Measurements from ENCODE around the gene CLIP2.
"Not testable (repeated sequence)": the region's sequence is repeated elsewhere in the genome, so short reads cannot be mapped to it uniquely, and the experiment has no call there.

CLIP2 gene

GRCh38 chr7:74371381-74372341, 82.5 kb downstream of the CLIP2 start:
- peak; percentile 90 for DNase-seq (ENCODE audit: low spot score)

GRCh38 chr7:74372511-74373111, 83.4 kb downstream of the CLIP2 start:
- peak; percentile 82 for DNase-seq (ENCODE audit: low spot score)

GRCh38 chr7:74373536-74373935, 84.3 kb downstream of the CLIP2 start:
- DNase-seq (ENCODE audit: low spot score): no peak

DNA sequence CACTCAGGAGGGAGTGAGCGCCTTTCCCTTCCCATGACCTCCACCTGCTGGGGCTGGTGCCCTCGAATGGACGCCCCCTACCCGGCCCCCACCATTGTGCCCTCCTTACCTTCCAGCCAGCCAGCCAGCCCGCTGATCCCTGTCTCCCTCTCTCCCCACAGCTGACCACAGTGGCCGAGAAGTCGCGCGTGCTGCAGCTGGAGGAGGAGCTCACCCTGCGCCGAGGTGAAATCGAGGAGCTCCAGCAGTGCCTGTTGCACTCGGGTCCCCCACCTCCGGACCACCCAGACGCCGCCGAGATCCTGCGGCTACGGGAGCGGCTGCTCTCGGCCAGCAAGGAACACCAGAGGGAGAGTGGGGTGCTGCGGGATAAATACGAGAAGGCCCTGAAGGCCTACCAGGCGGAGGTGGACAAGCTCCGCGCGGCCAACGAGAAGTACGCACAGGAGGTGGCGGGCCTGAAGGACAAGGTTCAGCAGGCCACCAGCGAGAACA, 86.6 kb downstream of the CLIP2 start:
- no peak for DNase-seq (ENCODE audit: low spot score)

GRCh38 chr7:74376256-74377036, 87.2 kb downstream of the CLIP2 start:
- no peak for DNase-seq (ENCODE audit: low spot score)

- DNase-seq (ENCODE audit: low spot score): peak; percentile 90
Measured at GRCh38 chr7:74379938-74380337, 90.7 kb downstream of the CLIP2 start.

- peak; percentile 29 for DNase-seq (ENCODE audit: low spot score)
Measured at GRCh38 chr7:74380720-74381119, 91.5 kb downstream of the CLIP2 start.

GRCh38 chr7:74384086-74384485, 94.9 kb downstream of the CLIP2 start:
- DNase-seq (ENCODE audit: low spot score): not testable (repeated sequence)

DNA sequence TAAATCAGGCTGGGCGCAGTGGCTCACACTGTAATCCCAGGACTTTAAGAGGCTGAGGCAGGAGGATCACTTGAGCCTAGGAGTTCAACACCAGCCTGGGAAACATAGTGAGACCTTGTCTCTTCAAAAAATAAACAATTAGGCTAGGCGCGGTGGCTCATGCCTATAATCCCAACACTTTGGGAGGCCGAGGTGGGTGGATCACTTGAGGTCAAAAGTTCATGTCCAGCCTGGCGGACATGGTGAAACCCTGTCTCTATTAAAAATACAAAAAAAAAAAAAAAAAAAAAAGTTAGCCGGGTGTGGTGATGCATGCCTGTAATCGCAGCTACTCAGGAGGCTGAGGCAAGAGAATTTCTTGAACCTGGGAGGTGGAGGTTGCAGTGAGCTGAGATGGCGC, 95.6 kb downstream of the CLIP2 start:
- not testable (repeated sequence) for DNase-seq (ENCODE audit: low spot score)

- no peak for DNase-seq (ENCODE audit: low spot score)
Measured at GRCh38 chr7:74387606-74388005, 98.4 kb downstream of the CLIP2 start.

DNA sequence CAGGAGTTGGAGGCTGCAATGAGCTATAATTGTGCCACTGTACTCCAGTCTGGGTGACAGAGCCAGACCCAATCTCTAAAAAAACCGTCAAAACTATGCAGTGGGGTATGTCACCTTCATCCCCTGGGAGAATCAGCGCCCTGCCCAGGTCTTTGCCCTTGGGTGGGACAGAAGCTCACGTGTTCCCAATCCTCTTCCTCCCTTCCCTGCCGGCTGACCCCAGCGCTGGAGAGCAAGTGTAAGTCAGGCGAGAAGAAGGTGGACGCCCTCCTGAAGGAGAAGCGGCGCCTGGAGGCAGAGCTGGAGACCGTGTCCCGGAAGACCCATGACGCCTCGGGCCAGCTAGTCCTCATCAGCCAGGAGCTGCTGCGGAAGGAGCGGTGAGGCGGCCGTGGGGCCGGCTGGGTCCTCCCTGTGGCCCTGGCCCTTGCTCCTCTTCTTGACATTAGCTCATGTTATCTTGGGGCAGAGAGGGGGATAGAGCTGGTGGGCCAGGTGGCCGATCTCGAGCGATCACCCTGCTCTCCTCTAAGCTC, 99.7 kb downstream of the CLIP2 start:
- DNase-seq (ENCODE audit: low spot score): no peak

- peak; percentile 67 for DNase-seq (ENCODE audit: low spot score)
Measured at GRCh38 chr7:74393722-74394121, 104.5 kb downstream of the CLIP2 start.

DNA sequence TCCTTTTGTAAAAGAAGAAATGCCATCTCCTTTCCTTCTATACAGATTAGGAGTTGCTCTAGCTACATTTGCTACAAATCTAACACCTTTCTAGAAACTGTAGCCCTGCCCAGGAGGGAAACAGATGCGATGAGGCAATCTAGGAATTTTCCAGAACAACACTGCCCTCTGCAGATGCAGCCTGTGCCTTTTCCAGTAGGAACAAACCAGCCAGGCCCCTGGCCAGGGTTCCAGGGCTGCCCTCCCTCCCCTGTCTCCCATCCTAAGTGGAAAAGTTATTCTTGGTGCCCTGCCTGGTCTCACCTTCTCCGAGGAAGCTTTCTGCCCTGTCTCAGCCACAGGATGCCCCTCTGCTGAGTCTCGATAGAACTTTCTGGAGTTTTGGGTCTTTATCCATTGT, 105.4 kb downstream of the CLIP2 start:
- DNase-seq (ENCODE audit: low spot score): not testable (repeated sequence)

DNA sequence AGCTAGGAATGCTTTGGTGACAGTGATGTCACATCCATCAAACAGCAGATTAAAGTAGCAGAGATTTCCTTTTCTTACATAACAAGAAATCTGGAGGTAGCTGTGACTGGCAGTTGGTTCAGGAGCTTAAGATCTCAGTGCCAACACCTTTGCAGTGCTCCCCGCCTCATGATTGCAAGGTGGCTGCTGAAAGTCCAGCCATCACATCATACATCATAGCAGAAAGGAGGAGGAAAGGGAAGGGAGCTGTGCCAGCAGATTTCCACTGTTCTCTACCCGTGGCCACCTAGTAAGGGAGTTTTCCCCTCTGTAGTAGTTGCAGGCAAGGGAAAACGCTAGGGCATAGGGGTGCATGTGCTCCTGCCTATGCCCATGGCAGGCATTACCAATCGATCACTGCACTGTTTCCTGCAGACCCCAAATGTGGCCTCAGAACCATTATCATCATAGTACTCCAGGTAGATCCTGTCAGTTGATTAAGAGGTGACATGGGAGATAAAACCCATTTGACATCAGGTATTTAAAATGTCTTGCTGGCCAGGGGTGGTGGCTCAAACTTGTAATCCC, 106.6 kb downstream of the CLIP2 start:
- DNase-seq (ENCODE audit: low spot score): no peak

DNA sequence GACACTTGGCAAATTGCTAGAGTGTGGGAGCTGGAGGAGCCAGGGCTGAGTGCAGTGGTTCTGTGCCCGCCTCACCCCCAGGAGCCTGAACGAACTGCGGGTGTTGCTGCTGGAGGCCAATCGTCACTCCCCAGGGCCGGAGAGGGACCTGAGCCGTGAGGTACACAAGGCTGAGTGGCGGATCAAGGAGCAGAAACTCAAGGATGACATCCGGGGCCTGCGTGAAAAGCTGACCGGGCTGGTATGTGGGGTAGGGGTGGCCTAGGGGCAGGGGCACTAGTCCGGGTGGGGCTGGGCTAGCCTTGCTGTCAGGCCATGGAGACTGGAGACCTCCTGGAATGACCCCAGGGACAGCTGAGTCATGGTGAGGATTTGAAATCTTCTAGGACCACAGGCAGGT, 107.8 kb downstream of the CLIP2 start:
- DNase-seq (ENCODE audit: low spot score): no peak

DNA sequence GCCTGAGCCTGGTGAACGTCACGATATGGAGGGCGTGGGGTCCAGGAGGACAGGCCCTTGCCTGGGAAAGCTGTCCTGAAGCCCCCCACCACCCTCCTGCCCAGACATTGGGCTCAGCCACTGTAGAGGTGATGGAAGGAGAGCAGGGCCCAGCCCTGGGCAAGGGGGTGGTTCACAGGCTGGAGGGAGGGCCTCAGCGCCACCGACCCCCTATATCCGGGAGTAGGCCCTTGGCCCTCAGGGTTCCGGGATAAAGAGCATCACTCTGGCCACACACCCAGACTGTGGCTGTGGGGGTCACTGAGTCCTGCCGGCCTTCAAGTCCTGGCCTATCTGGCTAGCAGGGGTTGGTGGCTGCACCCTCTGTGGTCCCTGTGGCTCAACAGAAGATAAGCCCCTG, 109.2 kb downstream of the CLIP2 start:
- DNase-seq (ENCODE audit: low spot score): no peak

- DNase-seq (ENCODE audit: low spot score): no peak
Measured at GRCh38 chr7:74399006-74399405, 109.8 kb downstream of the CLIP2 start.

- DNase-seq (ENCODE audit: low spot score): no peak
Measured at GRCh38 chr7:74400420-74401136, 111.4 kb downstream of the CLIP2 start.

GRCh38 chr7:74401137-74401859, 112.1 kb downstream of the CLIP2 start:
- peak; percentile 74 for DNase-seq (ENCODE audit: low spot score)

GRCh38 chr7:74402668-74403067, 113.5 kb downstream of the CLIP2 start:
- not testable (repeated sequence) for DNase-seq (ENCODE audit: low spot score)

Measured in Ammon's horn (tissue), 1 donor.